Stimulated activated CD4-positive, alpha-beta T cell treated with anti-CD3 and anti-CD28 coated beads, Interleukin-1b, Interleukin-23, amount 100 ng/mL, for 1 hour (primary cell): Measurements from ENCODE around the gene BMPER.

Experiments used
- DNase-seq, 2 donors: peaks; one replicate each; pipeline ENCODE4 v3.0.0-alpha.2; 2020; ENCODE audit warnings: low read depth in 2 of 2

BMPER gene

GRCh38 chr7:34181271-34181958 lies 276.1 kb downstream of the BMPER start:
- DNase-seq: no peak

GRCh38 chr7:34184466-34184865 lies 279.1 kb downstream of the BMPER start:
- DNase-seq: no peak

- no peak for DNase-seq
Observed at GRCh38 chr7:34187798-34188307, 282.5 kb downstream of the BMPER start.

- no peak for DNase-seq
Observed at GRCh38 chr7:34189031-34189430, 283.7 kb downstream of the BMPER start.

GRCh38 chr7:34190299-34190698 lies 285.0 kb downstream of the BMPER start:
- no peak for DNase-seq

- no peak for DNase-seq
Observed at GRCh38 chr7:34191162-34191561, 285.8 kb downstream of the BMPER start.

- DNase-seq: no peak
Observed at GRCh38 chr7:34191771-34192479, 286.6 kb downstream of the BMPER start.

- DNase-seq: no peak
Observed at GRCh38 chr7:34192906-34193305, 287.6 kb downstream of the BMPER start.

- no peak for DNase-seq
Observed at GRCh38 chr7:34198231-34198641, 292.9 kb downstream of the BMPER start.
